Activated CD4-positive, CD25-positive, alpha-beta regulatory T cell treated with anti-CD3 and anti-CD28 coated beads, Interleukin-2, amount 50 U/mL, for 24 hours (primary cell): ENCODE measurements around the gene PROP1.
"Not testable (repeated sequence)": the region's sequence is repeated elsewhere in the genome, so short reads cannot be mapped to it uniquely, and the experiment has no call there.

Experiments
- ATAC-seq, 2 donors: fragments of 150-1000 bp; cut with Tn5 transposase; one replicate each; pipeline ENCODE4 v1.10.0; 2021; ENCODE audit warnings: mild to moderate bottlenecking in 1 of 2, moderate library complexity in 1 of 2

The PROP1 gene

GRCh38 chr5:177995691-177996595 lies at the start of gene PROP1:
TSS of gene PROP1 (minus strand) at chr5:177996242. CDS start at chr5:177995933, 309 bp downstream.
- ATAC-seq, result no peak

- not testable (repeated sequence) for ATAC-seq
Observed at GRCh38 chr5:178019379-178020030, 23.5 kb upstream of the PROP1 start.

DNA sequence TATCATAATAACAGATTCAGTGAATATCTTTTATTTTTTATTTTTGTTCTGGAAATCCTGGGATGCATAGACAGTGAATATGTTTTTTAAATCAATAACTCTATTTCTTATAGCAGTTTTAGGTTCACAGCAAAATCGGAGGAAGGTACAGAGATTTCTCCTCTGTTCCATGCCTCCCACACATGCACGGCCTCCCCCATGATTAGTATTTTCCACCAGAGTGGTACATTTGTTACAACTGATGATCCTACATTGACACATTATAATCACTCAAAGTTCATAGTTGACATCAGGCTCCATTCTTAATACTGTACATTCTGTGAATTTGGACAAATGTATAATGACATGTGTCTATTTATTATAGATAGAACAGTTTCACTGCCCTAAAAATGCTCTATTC lies 16.7 kb upstream of the PROP1 start:
- not testable (repeated sequence) for ATAC-seq

DNA sequence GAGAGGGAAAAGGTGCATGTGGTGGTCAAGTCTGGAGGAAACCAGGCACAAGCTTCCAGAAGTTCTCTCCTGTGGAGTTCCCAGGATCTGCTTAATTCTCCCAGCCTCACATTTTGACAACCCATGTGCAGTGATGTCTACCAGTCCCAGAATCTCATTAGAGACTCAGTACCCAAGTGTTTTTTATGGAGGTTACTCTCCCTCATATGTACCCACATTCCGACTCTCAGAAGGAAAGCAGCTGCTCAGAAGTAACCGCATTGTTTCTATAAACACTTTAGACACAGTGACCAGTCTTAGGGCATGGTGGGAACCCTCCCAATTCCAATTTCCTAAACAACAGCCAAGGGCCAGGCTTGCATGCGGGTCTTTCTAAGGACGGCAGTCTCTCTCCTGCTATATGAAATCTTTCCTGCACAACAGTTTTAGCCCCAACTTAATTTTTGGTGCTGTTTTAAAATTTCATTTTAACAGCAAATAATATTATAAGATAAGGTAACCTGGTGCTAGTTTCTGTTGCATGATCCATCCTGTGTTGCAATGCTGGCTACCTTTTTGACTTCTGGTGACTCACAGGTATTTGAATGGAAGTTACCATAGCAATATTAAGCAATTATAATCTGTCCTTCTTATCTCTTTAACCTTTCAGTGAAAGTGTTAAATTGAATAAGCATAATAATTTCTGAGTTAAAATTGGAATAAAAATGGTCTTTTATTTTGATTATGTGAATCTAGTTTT lies 15.9 kb upstream of the PROP1 start:
- peak in 1 of 2 donors; percentile 58 for ATAC-seq

DNA sequence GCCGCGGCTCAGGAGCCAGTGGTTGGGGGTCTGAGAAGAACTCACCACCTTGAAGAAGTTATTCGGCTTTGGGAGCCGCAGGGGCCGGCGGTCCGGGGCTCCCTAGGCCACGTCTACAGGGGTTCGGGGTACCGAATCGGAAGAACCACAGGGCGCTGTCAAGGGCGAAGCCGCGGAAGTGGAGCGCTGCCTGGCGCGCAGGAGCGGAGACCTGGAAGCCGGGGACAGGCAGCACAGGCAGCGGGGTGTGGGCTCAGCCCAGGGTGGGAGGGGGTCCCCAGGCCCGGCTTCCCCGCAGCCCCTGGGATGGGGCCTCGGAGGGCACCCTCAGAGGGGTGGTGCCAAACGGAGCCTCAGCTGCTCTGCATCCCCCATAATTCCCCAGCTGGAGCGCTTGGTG lies 11.2 kb upstream of the PROP1 start:
- not testable (repeated sequence) for ATAC-seq

- peak; percentile 83 to 92 for ATAC-seq
Observed at GRCh38 chr5:178006536-178007231, 10.6 kb upstream of the PROP1 start.

GRCh38 chr5:178006181-178006535 lies 10.1 kb upstream of the PROP1 start:
- ATAC-seq, result peak; percentile 6 to 18

GRCh38 chr5:177997846-177998245 lies 1.8 kb upstream of the PROP1 start:
- no peak for ATAC-seq

DNA sequence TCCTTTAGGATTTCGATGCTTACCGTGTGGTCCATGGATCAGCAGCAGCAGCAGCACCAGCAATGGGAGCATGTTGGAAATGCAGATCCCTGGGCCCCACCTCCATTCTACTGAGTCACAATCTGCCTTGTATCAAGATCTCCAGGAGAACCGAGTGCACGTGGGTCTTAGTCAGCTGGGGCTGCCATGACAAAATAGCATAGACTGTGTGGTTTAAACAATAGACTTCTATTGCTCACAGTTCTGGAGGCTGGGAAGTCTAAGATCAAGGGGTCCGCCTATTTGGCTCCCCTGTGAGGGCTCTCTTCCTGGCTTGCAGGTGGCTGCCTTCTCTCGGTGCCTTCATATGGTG lies 1.3 kb upstream of the PROP1 start:
- ATAC-seq, result no peak

DNA sequence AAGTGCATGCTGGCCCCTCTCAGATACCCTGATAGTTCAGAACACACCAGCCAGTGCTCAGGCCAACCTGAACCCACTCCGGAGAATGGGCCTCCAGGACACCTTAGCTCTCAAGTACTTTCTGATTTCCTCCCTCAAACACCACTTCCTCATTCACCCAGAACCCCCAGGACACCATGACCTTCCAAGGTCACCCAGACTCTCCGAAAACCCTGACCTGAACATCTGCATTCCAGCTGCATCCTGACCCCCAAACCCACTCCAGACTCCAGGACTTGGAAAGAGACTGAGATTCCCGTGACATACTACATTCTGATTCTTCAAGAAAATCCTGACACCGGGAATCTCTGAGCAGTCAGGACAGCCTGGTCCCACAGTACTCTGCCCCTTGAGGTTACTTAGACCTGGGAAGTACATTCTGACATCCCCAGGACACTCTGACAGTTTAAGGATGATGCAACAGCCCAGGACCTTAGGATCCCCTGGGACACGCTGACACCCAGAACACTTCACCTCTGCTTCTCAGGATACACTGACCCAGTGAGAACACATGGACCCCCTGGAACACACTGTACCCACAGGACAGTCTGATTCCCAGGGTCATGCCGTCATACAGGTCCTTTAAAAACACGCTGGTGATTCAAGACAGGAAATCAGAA lies 747 bp upstream of the PROP1 start:
- no peak for ATAC-seq

DNA sequence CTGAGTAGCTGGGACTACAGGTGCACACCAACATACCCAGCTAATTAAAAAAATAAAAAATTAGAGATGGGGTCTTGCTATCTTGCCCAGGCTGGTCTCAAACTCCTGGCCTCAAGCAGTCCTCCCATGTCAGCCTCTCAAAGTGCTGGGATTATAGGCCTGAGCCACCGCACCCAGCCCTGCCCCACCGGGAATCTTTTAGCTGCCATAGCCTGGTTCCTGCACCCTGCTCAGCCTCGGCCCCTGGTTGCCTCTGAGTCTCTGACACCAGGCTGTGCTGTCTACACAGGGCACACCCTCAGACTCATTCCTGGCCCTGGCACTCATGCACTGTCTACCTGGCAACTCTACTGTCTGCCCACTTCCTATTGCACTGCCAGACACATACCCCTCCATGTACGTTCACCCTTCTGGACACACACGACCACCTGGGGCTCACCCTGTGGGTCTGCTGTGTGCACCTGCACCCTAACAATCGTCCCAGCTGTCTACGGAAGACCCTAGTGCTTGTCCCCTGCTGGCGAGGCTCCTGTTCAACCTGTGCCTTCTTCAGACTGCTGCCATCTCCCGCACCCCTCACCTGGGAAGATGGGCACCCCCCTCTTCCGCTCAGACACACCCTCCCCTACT lies 1.4 kb downstream of the PROP1 start:
- no peak for ATAC-seq

GRCh38 chr5:177994063-177994462 lies 2.0 kb downstream of the PROP1 start:
- ATAC-seq, result no peak

DNA sequence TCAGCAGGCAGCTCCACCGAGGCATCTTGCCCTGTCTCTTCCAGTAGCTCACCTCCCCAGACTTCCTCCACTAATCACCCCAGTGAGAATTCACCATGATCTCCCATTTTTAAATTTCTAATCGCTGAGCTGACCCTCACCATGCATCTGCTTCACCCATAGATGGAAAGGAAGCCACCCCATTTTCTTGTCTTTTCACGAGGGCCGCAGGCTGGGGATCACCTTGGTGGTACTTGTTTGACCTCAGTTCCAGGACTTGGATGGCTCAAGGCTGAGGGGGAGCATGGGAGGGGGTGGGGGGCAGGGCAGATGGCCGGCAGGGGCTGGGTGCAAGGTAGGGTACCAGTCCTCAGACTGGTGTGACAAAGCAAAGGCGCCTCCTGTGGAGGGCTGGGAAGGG lies 3.6 kb downstream of the PROP1 start:
- ATAC-seq, result no peak

- ATAC-seq, result no peak
Observed at GRCh38 chr5:177988989-177989625, 6.9 kb downstream of the PROP1 start.

DNA sequence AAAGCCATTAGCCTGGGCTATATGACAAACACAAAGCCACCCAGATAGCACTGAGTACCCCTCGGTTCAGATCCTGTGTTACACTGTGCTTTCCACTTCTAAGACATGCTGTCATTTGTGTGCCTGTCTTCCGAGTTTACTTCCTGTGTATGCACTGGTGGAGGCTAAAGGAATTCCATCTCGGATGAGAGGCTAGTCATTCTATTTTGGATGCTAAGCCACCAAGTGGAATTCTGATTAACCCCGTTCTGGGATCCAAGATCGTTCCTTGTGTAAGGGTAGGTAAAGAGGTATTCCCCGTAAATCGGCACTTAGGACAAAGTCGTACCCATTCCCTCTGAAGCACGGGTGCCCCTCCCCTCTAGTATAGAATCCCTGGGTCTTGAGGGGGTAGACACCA lies 8.7 kb downstream of the PROP1 start:
- no peak for ATAC-seq

GRCh38 chr5:177985430-177986040 lies 10.5 kb downstream of the PROP1 start:
- no peak for ATAC-seq

DNA sequence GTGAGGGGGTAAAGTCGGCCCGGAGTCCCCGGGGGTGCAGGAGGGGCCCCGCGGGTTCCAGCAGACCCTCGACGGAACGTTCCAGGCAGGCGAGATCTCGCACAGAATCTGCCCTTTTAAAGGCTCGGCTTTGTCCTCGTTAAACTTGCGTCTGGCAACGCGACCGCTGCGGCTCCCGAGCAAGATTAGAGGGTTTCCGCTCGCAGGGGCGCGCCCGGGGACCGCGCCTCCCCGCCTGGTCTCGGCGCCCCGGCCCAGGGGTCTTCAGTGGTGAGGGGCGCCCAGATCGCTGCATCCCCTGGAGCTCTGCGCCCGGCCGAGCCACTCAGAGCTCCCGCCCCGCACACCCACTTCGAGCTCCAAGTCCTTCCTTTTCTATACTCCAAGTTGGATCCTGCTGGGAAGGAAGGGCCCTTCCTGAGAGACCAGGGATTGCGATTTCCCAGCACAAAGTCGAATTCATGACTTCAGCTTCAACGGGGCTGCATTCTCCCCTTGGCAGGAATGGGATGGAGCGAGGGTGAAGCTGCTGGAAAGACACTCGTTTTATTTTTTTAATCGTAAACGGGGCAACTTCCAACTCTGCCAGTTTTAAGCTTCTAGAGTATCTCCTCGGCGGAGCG lies 11.3 kb downstream of the PROP1 start:
- no peak for ATAC-seq

GRCh38 chr5:177983763-177984583 lies 12.1 kb downstream of the PROP1 start:
- no peak for ATAC-seq

- no peak for ATAC-seq
Observed at GRCh38 chr5:177982956-177983355, 13.1 kb downstream of the PROP1 start.
